HG03159 (cell line): ENCODE data around the gene COMMD9.
"Not testable (repeated sequence)": the region's sequence is repeated elsewhere in the genome, so short reads cannot be mapped to it uniquely, and the experiment has no call there.

Experiments
- ATAC-seq: cut with Tn5 transposase; IDR thresholded peaks from one replicate; pipeline ENCODE4 v1.9.1; 2021; ENCODE audit warnings: mild to moderate bottlenecking, moderate library complexity; ENCODE audit not compliant: unreplicated experiment

Gene COMMD9

DNA sequence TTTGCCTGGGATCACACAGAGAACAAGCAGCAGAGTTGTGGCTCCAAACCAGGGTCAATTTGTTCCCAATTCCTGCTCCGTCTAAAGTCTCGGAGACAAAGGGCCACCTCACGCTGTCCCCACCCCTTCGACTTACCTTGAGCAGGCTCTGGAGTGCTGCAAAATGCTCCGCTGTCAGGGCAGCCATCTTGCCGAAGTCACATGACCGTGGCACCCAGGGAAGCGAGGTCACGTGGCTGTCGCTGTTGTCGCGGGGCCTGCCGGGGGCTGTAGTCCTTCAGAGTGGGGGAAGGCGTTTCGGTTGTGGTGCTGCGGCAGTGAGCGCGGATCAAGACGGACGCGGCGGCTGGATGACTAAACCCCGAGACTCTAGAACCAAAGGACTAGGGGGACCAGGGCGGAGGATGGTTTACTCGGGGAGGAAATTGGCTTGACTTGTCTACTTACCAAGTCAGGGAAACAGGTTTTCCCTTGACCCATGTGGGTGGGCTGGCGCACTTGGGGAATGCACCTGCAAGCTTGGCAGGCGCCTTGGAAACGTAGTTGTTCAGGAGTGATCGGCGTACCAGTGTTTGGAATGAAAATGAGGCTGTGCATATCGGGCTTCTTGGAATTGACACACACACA is at the start of gene COMMD9:
Gene COMMD9, minus strand, starts transcription at position 199 of the 627 bp plus-strand sequence. Its CDS starts 12 bp downstream, at position 187.
- peak; percentile 99 for ATAC-seq

DNA sequence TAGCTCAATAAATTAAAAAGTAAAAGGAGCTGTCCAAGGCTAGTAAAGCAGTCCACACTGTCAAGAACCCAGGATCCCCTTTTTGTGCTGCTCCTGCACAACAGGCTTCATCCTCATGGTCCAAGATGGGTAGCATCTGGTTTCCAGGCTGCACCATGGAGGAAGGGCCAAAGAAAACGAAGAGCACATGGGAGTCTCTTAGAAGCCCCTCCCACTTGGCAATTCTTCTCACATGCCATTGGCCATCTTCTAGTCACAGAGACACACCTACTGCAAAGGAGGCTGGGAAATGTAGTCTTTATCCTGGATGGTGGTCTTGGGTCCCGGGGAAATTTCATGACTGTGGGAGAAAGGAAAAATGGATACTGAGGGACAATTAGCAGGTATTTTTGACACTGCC is 44.7 kb upstream of the COMMD9 start:
- no peak for ATAC-seq

DNA sequence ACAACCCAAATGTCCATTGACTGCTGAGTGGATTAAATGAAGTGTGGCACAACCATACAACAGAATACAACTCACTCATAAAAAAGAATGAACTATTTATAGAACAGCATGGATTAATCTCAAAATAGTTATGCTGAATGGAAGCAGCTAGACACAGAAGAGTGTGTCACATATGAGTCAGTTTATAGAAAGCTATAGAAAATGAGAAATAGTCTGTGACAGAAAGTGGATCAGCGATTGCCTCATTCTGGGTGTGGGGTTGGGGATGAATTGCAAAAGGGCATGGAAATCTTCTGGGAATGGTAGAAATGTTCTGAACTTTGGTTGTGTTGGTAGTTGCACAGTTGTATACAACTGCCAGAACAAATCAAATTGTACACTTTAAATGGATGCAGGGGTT is 44.2 kb upstream of the COMMD9 start:
- no peak for ATAC-seq

DNA sequence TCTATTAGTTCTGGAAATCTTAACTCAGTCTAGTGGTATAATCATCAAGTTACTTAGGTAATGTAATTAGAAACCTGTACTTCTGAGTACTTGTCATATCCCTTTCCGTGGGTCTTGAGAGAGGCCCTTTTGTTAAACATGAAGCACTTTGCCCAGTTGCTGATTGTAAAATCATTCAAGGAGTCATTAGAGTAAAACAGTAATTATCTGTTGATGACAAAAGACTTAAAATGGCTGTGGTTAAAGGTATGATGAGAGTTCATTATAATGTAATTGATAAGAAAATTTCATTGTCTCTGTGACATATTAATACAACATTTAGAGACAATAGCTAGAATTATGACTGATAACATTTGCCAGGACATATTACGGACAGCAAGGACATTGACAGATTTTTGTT is 41.2 kb upstream of the COMMD9 start:
- no peak for ATAC-seq

DNA sequence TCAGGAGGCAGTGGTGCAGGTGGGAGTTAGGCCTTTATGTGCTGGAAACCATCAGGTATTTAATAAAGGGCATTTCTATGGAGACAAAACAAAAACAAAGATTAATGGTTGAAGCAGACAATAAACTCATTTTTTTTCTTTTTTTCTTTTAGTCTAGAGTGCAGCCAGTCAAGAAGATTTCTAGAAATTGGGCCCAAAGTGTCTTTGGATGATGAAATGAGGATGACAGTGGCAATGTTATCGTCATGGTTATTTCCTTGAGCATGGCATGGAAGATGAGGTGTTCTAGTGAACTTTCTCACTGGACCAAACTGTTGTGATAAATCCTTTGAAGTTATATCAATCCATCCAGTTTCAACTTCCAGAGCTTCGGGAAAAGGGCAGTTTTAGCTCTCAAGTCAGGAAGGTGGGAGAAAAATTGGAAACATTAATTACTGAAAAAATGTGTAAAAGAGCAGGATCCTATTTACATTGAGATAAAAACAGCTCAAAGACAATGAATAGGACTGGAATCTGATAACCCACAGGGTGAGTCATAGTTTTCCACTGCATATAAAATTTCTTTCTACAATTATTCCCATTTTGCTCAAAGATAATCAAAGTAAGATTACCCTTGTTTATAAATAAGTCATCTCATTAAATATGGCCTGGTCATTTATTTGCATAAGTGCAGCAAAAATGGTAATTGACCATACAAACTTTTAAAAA is 39.9 kb upstream of the COMMD9 start:
- ATAC-seq: no peak

DNA sequence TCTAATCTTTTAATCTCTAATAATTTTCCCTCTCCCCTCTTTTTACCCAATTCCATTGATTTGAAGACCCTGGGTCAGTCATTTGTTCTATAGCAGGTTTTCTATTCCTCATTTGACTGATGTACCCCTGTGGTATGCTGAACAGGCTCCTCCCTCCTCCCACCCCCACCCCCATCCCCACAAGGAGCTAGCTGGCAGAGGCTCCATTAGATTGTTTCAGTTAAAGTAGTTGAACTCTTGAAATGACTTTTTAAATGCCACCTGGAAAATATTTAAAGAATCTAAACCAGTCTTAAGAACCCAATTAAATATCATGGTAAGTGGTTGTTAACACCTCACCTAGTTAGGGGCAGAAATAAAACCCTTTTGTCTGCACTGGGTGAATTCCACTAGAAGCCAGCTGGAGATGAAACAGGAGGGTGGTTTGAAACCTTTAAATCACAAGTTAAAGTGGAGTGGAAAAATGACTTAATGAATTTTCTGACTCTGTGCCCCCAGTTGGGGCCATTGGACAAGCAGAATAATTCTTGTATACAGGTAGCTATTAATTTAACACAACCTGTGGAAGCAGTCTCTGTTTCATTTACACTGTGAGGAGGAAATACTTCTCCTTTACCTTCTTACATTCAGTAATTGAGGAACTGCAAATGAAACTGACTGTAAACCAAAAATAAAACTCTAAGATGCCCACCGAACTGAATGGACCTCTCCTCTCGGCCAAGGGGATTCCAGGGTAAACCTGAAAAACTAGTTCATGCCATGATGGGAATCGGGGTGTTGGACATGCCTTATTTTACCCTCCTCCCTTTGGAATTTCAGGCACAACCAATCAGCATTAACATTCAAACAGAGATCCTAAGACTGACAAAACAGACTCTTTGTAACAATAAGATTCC is 37.5 kb upstream of the COMMD9 start:
- peak; percentile 86 for ATAC-seq

DNA sequence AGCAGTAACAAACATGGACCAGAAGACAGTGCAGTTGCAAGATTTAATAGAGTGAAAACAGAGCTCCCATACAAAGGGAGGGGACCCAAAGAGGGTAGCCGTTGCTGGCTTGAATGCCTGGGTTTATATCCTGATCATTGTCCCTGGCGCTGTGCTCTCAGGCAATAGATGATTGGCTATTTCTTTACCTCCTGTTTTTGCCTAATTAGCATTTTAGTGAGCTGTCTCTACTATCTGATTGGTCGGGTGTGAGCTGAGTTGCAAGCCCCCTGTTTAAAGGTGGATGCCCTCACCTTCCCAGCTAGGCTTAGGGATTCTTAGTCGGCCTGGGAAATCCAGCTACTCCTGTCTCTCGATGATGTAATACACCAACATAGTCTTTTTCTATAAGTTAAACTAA is 36.2 kb upstream of the COMMD9 start:
- ATAC-seq: not testable (repeated sequence)

DNA sequence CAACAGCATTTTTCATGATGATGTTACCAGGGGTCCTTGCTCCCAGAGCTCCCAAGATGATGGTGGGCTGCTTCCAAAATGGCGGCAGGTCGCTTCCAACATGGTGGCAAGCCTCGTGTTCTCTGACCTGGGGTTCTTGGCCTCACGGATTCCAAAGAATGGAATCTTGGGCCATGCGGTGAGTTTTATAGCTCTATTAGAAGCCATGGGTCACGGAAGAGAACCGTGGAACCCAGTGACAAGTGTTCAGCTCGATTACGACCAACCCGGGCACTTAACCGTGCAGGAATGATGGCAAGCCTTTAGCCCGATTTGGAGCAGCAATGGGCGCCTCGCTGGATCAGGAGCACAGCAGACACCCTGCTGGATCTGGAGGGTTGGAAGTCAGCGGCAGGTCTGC is 35.7 kb upstream of the COMMD9 start:
- not testable (repeated sequence) for ATAC-seq

DNA sequence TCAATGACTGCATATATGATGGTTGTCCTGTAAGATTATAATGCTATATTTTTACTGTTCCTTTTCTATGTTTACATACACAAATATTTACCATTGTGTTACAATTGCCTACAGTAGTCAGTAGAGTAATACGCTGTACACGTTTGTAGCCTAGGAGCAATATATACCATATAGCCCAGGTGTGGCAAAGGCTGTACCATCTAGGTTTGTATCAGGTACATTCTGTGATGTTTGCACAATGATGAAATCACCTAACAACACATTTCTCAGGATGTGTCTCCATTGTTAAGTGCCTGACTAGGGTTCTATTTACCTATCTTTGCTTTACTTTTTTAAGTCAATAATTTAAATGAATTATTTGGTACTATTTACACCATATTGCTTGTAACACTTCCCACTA is 28.8 kb upstream of the COMMD9 start:
- no peak for ATAC-seq

DNA sequence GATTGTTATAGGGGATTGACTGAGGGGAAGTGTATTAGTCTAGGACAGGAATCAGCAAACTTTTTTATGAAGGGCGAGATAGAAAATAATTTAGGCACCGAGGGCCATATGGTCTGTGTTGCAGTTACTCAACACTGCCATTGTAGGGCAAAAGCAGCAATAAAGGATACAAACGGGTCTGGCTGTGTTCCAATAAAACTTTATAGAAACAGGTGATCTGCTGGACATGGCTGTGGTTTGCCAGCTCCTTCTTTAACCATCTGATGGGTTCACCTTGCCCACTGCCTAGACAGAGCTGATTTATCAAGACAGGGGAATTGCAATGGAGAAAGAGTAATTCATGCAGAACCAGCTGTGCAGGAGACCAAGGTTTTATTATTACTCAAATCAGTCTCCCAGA is 26.8 kb upstream of the COMMD9 start:
- no peak for ATAC-seq

DNA sequence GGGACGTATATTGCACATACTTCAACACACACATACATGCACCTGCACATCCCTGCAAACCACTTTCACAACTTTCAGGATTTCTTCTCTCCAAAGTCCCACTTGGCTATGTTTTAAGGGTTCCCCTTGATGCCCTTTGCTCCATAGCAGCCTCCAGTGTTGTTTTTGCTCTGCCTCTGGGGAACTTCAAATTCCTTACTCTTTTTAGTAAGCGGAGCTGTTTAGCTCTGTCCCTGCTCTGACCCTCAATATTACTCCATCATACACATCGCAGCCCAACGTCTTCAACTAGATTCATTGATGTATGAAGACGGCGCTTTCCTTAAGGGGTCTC is 25.2 kb upstream of the COMMD9 start:
- ATAC-seq: peak; percentile 3

DNA sequence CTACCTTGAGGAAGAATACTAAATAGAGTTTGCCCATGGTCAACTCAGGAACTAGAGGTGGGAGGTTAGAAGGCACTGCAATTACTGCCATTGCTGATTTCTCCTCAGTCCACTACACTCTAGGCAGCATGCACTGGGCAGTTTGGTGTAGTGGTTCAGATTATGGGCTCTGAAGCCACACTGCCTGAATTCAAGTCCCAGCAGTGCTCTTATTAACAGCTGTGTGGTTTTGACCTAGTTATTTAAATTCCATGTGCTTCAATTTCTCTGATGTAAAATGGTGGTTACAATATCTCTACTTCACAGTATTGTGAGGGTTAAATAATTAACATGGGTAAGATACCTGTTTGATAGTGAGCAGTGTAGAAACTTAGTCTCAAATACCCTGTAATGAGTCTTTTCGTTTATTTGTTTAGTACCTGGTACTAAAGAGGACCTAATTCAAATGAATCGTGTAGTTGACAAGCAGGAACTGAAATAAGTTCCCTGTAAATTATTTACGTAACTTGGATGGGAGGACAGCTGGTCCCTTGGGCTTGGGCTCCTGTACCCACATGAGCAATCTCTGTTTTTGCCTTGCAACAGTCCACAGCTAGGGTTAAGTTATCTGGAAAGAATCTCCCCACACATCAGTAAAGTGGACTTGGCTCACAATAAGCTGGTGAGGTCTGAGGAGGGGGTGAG is 24.7 kb upstream of the COMMD9 start:
- peak; percentile 72 for ATAC-seq

DNA sequence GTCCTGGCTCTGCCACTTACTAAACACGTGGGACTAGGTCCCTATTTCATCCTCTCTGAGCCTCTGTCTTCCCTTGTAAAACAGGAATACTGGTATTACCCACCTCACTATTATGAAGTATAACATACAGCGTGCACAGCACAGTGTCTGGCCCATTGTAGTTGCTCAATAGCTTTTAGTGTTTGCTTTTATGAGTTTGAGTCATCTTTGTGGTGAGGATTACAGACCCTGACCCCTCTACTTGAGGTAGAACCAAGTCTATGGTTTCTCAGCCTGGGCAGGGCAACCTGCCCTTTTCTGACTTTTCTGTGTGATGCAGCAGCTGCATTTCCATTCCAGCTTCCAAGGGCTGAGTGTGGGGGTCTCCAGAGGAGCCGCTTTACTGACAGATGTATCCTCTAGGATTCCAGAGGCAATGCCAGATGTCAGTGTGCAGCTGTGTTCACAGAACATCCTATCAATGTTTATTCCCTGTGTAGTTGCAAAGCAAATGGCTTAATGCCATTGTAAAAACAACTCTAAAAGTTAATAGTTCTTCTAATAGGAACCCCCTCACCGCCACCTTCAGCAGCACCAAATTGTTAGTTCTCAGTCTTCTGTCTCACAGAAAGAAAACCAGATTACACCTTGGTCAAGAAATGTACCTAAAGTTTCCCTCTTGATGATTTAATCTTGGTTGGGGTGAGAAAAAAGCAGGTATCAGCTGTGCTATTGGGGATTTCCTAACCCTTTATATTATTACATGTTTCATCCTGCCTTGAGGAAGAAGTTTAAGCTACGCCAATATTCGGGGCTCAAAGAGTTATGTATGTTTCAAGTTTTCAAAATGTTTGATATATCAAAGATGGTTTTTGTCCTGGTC is 23.6 kb upstream of the COMMD9 start:
- ATAC-seq: no peak

DNA sequence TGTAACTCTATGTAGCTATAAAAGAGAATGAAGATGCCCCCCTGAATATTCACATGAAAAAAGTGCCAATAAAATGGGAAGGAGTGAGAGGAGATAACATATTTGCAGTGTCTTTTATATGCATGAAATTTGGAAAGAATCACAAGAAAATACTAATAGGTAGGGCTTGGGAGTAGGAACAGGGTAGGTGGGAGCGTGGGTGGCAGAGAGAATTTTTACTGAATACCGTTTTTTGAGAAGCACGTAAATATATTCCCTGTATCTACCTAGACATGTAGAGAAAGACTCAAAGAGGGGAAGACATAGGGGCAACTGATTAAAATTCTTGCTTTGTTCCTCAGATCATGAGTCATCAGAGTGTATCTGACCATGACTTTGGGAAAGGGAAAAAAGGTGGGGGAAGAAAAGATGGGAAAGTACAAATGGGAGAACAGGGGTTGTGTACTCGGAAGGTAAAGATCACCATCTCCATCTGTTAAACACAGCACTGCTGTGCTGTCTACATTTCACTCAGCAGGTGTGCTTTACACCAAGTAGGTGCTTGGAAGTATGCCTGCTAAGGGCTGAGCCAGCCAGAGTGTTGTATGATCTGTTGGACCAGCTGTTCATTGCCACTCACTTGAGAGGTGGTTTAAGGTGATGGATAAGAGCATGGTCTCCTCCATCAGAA is 22.8 kb upstream of the COMMD9 start:
- ATAC-seq: no peak

DNA sequence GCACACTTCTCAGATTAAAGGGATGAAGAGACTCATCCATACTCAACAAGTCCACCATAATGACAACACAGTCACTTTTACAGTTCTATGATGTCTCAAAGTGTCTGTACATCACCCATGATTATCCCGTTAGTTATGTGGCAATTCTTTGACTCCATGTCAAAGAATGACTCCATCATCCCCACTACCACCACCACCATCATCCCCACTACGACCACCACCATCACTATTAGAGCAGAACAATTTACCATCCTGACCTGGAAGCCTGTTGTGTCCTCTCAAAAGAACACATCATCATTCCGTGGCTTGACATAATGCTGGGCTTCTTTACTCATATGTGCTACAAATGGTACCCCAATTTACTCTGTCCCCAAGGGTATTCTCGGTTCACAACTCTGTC is 20.6 kb upstream of the COMMD9 start:
- ATAC-seq: no peak

DNA sequence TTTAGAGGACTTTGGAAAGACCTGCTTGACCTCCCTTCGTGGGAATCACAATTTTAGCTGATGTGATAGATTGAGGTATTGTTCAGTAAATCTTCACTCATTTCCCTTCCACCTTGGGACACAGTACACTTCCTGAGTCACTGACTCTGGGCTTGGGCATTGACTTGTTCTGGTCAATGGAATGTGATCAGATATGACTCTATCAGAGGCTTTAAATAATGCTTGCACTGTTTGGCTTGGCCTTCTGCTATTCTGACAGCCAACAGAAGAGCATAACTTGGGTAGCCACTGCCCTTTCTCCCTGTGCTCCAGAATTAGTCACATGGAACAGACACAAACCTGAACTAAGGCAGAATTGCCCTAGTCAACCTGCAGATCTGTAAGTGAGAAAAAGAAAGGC is 19.4 kb upstream of the COMMD9 start:
- no peak for ATAC-seq

DNA sequence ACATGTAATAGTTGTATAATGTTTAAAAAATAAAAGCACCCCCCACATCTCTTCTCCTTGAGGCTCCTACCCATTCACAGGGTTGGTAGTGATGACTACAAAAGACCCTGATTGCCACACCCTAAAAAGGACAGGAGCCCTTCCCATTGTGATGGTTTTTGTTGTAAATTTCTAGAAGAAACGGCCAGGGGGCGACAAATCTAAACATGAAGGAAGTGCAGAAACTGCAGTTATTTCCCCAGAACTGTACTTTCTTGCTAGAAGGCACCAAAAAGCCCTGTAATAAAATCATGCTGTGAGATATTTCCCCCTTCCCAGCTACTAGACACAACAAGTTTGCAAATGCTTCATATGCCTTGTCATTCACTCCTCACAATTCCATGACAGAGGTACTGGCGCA is 17.7 kb upstream of the COMMD9 start:
- ATAC-seq: peak; percentile 70

DNA sequence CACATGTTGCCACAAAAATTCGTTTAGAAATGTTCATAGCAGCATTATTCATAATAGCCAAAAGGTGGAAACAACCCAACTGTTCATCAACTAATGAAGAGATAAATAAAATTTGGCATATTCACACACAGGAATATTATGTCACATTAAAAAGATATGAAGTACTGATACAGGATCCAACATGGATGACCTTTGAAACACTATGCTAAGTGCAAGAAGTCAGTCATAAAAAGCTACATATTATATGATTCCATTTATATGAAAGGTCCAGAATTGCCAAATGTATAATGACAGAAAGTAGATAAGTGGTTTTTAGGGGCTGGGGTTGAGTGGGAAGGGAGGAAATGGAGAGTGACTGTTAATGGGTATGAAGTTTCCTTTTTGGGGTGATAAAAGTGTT is 15.8 kb upstream of the COMMD9 start:
- ATAC-seq: no peak

DNA sequence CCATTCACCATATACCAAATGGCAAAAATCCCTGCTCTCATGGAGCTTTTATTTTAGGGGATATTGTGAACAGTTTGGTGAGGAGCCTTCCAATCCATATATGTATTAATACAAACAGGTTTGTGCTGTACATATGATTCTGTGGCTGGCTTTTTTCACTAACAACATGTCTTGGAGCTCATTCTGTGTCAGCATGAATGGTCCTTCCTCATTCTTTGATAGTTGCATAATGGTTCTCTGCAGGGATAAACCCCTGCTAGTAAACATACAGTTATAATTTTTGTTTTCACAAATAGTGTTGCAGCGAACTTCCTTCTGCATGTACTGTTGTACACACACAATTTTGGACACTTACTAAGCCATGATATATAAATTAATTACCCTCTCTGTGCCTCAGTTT is 15.1 kb upstream of the COMMD9 start:
- ATAC-seq: no peak

DNA sequence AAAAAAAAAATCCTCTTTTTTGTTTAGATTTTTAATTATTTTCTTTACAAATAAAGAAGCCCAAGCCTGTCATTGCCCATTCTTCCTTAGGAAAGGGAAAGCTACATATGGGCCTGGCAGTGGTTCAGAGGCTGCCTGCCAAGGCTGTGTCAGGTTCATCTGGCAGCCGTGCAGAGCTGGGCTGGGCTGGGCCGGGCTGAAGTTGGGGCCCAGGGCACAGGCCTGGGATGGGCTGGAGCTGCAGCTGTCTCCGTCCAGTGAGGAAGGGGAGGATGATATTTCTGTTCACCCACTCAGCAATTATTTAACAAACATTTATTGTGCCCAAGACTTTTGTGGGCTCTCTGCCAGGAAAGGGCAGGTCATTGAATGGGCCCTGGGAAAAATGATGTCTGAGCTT is 11.4 kb upstream of the COMMD9 start:
- ATAC-seq: no peak
